ENCODE results near the gene PPL. TPM values are rescaled to one million over a fixed set of nuclear protein-coding genes. Genes with fewer than 3 reads are reported as not detected.
A peak's percentile ranks its signal among the peaks of the same experiment; 100 is the strongest.
"Not testable (repeated sequence)": the region's sequence is repeated elsewhere in the genome, so short reads cannot be mapped to it uniquely, and the experiment has no call there.

Gene PPL
- total RNA-seq, 2 donors from 2014 or later, result 0.09 to 0.22 TPM

DNA sequence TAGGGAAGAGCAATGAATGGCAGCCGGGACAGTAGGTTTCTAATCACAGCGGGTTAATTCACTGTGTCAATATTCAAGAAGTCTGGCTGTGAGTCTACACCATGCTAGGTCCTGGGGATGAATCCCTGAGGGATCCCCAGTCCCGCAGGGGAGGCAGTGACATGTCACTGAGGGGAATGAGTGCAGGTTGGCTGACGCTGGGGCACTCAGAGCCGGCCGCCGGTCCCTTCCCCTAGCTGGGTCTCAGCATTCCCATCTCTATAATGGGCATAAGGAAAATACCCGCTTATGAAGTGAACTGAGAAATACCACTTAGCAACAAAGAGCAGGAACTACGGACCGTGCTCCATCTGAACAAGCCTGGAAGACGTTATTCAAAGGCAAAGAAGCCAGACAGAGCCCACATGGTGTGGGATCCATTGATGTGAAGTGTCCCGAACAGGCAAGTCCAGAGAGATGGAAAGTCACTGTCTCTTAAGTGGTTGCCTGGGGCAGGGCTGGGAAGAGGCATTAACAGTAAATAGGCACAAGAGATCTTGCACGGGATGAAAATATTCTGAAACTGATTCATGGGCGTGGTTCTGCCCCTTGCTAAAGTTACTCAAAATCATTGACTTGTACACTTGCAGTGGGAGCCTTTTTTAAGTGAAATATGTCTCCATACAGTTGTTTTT, 31.9 kb downstream of the PPL start:
- Mint-ChIP-seq H3K27me3 (ENCODE audit: low read depth) (no peaks in the 10 kb centered on the region), H3K4me1 (ENCODE audit: low read depth) (no peaks in the 10 kb centered on the region), H3K9me3 (no peaks in the 10 kb centered on the region), H3K27ac (no peak overlapping the region), H3K4me3 (no peak overlapping the region), H3K36me3 (ENCODE audit: insufficient read depth in 2 of 2) (no peaks in the 10 kb centered on the region)
- ATAC-seq (replicated peaks in 1 of 2), result no peak
- no peak for DNase-seq

DNA sequence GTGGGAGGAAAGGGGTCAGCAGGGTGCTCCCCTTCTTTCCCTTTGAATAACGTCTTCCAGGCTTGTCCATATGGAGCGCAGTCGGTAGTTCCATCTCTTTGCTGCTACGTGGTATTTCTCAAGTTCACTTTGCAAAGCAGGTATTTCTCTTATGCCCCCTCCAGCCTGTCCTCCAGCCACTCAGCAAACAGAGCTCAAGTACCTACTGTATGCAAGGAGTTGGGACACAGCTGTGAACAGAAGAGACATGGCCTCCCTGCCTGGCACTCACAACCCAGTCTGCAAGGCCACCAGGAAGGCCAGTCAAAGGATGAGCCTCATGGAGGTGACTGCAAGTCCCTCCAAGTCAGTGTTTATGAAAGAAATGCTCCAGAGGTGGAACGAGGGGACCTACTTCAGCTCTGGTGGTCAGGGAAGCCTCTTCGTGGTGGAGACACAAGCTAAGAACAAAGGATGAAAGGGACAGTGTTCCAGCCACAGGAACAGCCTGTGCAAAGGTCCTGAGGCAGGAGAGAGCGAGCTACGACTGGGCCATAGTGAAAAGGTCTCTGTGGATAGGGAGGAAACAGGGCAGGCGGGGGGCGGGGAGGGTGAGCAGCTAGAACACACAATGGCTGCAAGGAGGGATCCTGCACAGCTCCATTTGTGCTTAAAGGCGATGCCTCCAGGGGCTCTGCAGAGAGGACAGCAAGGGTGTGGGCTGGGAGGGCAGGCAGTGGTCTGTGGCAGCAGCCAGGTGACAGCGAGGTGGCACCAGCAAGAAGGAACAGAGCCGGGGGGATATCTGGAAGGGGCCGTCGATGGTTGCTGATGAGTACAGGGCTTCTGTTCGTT, 32.6 kb downstream of the PPL start:
- no peak overlapping the region for H3K27ac Mint-ChIP-seq
- no peaks in the 10 kb centered on the region for H3K4me1 Mint-ChIP-seq (ENCODE audit: low read depth)
- H3K36me3 Mint-ChIP-seq (ENCODE audit: insufficient read depth in 2 of 2), result no peaks in the 10 kb centered on the region
- DNase-seq, result no peak
- H3K27me3 Mint-ChIP-seq (ENCODE audit: low read depth), result peaks cover 5% of the 10 kb centered on the region
- H3K9me3 Mint-ChIP-seq, result no peaks in the 10 kb centered on the region
- H3K4me3 Mint-ChIP-seq, result no peak overlapping the region
- no peak for ATAC-seq (replicated peaks in 1 of 2)

DNA sequence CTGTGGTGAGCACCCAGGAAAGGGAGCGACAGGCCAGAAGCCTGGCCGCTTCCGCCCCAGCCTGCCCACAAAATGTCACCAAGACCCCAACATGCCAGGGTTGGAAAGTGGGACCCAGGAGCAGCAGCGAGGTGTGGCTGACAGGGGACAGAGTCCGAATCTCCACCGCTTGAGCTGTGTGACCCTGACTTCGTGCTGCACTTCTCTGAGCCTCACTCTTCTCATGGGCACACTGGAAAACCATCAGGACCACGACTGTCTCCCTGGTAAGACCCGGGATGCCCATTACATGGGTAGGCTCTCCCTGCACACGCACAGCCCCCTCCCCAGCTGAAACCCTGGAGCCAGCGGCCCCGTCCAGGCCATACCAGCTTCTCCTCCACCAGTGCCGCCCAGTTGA, 34.9 kb downstream of the PPL start:
- H3K36me3 Mint-ChIP-seq (ENCODE audit: insufficient read depth in 2 of 2), result no peaks in the 10 kb centered on the region
- ATAC-seq (replicated peaks in 1 of 2) (no peak), DNase-seq (no peak)
- no peaks in the 10 kb centered on the region for H3K4me1 Mint-ChIP-seq (ENCODE audit: low read depth)
- H3K4me3 Mint-ChIP-seq, result no peak overlapping the region
- H3K27me3 Mint-ChIP-seq (ENCODE audit: low read depth), result peaks cover 5% of the 10 kb centered on the region
- H3K9me3 Mint-ChIP-seq, result no peaks in the 10 kb centered on the region
- H3K27ac Mint-ChIP-seq, result no peak overlapping the region

DNA sequence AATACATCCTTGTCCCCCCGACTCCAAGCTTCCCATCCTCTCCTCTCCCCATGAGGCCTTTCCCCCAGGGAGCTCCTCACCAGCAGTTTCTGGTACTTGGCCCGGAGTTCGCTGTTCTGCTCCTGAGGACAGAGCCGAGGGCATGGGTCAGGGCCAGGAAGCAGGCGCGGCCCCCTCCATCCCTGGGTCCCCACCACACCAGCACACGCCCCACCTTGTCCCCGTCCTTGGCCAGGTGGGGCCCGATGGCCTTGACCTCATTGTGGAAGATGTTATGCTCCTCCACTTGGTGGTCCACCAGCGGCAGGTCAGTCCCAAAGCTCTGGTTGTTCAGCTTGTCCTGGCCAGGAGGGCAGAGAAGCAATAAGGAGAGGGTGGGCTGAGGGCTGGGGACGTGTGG, 36.2 kb downstream of the PPL start:
- ATAC-seq (replicated peaks in 1 of 2) (no peak), DNase-seq (no peak)
- no peak overlapping the region for H3K4me3 Mint-ChIP-seq
- H3K36me3 Mint-ChIP-seq (ENCODE audit: insufficient read depth in 2 of 2), result no peaks in the 10 kb centered on the region
- peaks cover 5% of the 10 kb centered on the region for H3K27me3 Mint-ChIP-seq (ENCODE audit: low read depth)
- H3K4me1 Mint-ChIP-seq (ENCODE audit: low read depth), result no peaks in the 10 kb centered on the region
- H3K9me3 Mint-ChIP-seq, result no peaks in the 10 kb centered on the region
- no peak overlapping the region for H3K27ac Mint-ChIP-seq

DNA sequence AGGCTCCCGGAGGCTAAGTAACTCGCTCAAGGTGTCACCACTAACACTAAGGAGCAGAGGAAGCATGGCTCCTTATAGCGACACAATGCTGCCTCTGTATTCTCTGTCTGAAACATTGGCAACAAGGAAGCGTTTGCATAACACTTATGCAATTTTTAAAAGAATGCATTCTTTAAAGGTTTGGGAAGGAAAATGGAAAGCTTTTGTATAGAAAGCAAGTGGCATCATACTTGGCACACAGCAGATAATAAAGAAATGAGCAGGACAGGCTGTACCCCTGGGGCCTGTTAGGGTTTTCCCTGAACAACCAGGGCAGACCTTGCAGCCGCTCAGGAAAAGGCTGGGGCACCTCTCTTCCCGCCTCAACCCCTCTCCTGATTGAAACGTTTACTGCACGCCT, 36.9 kb downstream of the PPL start:
- no peak for DNase-seq
- Mint-ChIP-seq H3K4me3 (no peak overlapping the region), H3K36me3 (ENCODE audit: insufficient read depth in 2 of 2) (no peaks in the 10 kb centered on the region), H3K27me3 (ENCODE audit: low read depth) (peaks cover 5% of the 10 kb centered on the region), H3K9me3 (no peaks in the 10 kb centered on the region), H3K4me1 (ENCODE audit: low read depth) (no peaks in the 10 kb centered on the region), H3K27ac (no peak overlapping the region)
- no peak for ATAC-seq (replicated peaks in 1 of 2)

DNA sequence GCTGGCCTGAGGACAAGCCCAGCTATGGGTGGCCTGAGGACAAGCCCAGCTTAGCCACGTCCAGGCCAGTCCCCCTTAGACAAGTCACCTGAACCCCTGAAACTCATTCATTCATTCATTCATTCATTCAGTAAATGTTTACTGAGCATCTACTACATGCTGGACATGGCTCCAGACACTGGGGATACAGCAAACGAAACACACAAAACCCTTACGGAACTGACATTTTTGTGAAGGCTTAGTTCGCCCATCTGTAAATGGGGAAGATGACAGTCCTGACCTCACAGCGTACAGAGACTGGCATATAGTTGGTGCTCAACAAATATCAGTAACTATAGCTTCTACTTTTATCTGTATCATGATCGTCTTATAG, 37.5 kb downstream of the PPL start:
- no peak overlapping the region for H3K4me3 Mint-ChIP-seq
- DNase-seq (no peak), ATAC-seq (replicated peaks in 1 of 2) (no peak)
- H3K27me3 Mint-ChIP-seq (ENCODE audit: low read depth), result peaks cover 5% of the 10 kb centered on the region
- H3K9me3 Mint-ChIP-seq, result no peaks in the 10 kb centered on the region
- H3K36me3 Mint-ChIP-seq (ENCODE audit: insufficient read depth in 2 of 2), result no peaks in the 10 kb centered on the region
- H3K27ac Mint-ChIP-seq, result no peak overlapping the region
- H3K4me1 Mint-ChIP-seq (ENCODE audit: low read depth), result no peaks in the 10 kb centered on the region

DNA sequence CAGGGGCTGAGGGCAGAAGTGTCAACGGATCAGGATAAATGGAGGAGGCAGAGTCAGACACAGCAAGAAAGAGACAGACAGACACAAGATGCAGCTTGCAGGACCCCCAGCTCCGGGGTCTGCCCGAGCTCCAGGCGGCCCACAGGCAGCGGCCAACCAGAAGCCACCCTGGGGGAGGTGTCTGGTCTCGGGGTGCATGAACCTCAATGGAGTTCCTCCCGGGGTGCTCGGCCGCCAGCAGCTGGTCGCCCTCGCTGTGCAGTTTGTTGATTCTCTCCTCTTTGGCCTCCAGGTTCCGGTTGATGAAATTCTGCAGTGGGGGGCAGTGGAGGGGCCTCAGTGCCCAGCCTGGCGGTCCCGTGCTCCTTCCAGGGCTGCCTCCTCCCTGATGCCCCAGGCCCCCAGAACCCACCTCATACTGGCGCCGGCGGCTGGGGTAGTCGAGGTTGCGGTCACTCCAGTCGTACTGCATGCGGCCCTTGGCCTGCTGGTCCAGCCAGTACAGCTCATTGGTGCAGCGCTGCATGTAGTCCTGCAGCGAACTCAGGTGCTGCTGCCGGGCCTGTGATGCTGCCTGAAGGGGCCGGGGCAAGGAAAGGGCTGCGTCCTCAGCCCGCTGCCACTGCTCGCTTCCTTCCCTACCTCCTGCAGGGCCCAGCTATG, 38.0 kb downstream of the PPL start:
- Mint-ChIP-seq H3K9me3 (no peaks in the 10 kb centered on the region), H3K27ac (no peak overlapping the region), H3K4me3 (no peak overlapping the region), H3K4me1 (ENCODE audit: low read depth) (no peaks in the 10 kb centered on the region), H3K27me3 (ENCODE audit: low read depth) (peaks cover 5% of the 10 kb centered on the region), H3K36me3 (ENCODE audit: insufficient read depth in 2 of 2) (no peaks in the 10 kb centered on the region)
- DNase-seq (no peak), ATAC-seq (replicated peaks in 1 of 2) (no peak)

DNA sequence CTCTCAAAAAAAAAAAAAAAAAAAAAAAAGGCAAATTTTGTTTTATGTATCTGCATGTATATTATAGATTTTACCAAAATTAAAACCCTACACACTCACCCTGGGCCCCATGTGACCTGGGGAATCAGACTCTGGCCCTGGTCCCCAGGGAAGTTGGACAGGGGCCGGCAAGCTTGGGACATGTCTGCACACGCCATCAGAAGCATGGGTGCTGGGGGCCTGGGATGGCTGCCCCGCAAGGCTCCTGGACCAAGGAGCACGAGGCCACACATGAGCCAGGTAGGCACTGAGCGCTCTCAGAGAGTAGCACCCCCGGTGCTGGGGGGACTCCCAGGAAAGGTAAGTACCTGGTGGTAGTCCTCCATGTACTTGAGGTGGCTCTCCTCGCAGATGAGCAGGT, 39.6 kb downstream of the PPL start:
- Mint-ChIP-seq H3K9me3 (no peaks in the 10 kb centered on the region), H3K4me1 (ENCODE audit: low read depth) (no peaks in the 10 kb centered on the region), H3K27me3 (ENCODE audit: low read depth) (peaks cover 5% of the 10 kb centered on the region), H3K27ac (no peak overlapping the region), H3K36me3 (ENCODE audit: insufficient read depth in 2 of 2) (no peaks in the 10 kb centered on the region), H3K4me3 (no peak overlapping the region)
- no peak for DNase-seq
- no peak for ATAC-seq (replicated peaks in 1 of 2)

DNA sequence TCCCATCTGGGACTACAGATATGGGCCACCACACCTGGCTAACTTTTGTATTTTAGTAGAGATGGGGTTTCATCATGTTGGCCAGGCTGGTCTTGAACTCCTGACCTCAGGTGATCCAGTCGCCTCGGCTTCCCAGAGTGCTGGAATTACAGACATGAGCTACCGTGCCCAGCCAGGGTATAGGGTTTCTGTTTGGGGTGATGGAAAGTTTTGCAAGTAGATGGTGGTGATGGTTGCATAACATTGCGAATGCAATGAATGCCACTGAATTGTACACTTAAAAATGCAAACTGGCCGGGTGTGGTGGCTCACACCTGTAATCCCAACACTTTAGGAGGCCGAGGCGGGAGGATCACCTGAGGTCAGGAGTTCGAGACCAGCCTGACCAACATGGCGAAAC, 40.2 kb downstream of the PPL start:
- not testable (repeated sequence) for H3K27ac Mint-ChIP-seq; H3K4me3 Mint-ChIP-seq; H3K27me3 Mint-ChIP-seq (ENCODE audit: low read depth); H3K9me3 Mint-ChIP-seq; H3K36me3 Mint-ChIP-seq (ENCODE audit: insufficient read depth in 2 of 2); ATAC-seq (replicated peaks in 1 of 2); DNase-seq; H3K4me1 Mint-ChIP-seq (ENCODE audit: low read depth)

DNA sequence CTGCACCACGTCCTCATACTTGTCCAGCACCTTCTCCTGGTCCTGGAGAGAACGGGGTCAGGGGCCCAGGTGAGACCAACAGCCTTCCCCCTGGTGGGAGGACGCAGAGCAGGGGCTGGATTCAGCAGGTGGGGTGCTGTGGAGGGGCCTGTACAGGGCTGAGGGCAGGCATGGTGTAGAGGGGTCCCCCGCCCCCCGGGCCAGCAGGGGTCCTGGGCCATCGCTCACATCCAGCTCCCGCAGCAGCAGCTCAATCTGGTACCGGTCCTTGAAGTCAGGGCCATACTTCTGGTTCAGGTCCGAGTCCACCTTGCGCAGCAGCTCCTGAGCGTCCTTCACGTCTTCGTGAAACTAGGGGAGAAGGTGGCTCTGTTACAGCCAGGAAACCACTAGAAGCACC, 41.6 kb downstream of the PPL start:
- Mint-ChIP-seq H3K9me3 (no peaks in the 10 kb centered on the region), H3K27me3 (ENCODE audit: low read depth) (peaks cover 5% of the 10 kb centered on the region), H3K4me1 (ENCODE audit: low read depth) (no peaks in the 10 kb centered on the region), H3K36me3 (ENCODE audit: insufficient read depth in 2 of 2) (no peaks in the 10 kb centered on the region), H3K27ac (no peak overlapping the region), H3K4me3 (no peak overlapping the region)
- DNase-seq (no peak), ATAC-seq (replicated peaks in 1 of 2) (peak in 1 of 2 donors; percentile 11)

DNA sequence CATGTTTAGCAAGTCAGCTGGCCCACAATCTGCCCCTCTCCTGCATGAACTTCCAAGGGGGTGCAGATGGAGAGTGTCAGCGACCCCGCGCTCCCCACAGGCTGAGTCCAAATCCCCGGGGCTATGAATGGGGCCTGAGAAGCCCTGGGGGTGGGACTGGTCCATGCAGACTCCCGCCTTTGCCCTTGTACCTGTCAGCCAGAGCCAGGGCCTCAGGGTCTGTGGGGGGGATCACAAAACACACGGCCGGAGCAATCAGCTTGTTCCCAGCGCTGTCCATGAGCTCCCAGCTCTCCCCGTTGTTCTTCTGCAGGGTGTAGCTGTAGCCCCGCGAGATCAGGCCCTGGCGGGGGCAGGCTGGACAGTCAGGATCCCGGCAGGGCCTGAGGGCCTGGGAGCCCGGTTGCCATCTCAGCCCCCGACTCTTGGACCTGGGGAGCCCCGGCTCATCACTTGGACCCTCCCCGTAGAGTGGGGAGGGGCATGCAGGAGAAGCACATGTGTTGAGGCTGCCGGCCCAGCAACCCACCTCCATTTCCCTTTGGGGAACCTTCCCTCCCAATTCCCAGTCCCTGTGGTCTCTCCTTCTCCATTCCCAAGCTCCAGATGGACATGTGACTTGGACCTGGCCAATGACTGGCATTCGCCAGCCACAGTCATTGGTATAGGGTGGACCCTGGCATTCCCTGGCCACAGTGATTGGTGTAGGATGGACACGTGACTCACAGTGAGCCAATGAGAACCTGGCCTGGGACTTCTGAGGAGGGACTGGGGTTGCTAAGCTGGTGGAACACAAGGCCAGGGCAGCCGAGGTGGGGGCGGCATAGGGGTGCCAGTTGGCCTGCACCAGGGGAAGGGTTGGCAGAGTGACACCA, 42.4 kb downstream of the PPL start:
- Mint-ChIP-seq H3K4me1 (ENCODE audit: low read depth) (no peaks in the 10 kb centered on the region), H3K27ac (no peak overlapping the region), H3K4me3 (no peak overlapping the region), H3K9me3 (no peaks in the 10 kb centered on the region), H3K36me3 (ENCODE audit: insufficient read depth in 2 of 2) (no peaks in the 10 kb centered on the region), H3K27me3 (ENCODE audit: low read depth) (no peaks in the 10 kb centered on the region)
- ATAC-seq (replicated peaks in 1 of 2) (no peak), DNase-seq (no peak)

DNA sequence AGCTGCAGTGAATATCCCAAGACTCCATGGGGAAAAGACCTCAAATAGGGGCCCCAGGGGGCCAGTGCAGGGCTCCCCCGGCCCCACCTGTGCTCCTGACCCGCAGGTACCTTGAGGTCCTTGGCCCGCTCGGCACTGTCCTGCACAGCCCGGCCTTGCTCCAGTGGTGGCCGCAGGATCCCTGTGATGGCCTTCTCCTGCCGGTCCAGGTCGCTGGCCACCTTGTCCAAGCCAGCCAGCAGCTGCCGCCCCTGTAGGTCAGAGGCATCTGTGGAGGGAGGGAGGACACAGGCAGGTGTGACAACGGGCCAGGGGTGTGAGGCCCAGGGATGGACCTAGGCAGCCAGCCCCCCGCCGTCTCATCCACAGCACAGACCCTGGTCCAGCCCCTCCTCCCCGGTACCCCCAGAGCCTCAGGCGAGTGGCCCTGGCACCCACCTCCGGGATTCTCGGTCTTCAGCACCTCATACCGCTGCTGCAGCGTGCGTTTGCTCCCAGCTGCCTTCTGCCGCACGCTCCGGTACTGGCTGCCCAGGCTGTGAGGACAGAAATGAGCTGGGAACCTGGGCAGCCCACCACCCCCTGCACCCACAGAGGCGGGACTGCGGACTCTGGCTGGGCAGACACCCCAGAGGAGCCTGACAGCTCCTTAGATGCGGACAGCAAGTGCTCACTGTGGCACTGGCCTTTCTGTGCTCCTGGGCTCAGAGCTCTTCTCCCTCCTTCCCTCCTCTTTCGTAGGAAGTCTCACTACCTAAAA, 43.7 kb downstream of the PPL start:
- H3K27ac Mint-ChIP-seq, result no peak overlapping the region
- H3K9me3 Mint-ChIP-seq, result no peaks in the 10 kb centered on the region
- no peak overlapping the region for H3K4me3 Mint-ChIP-seq
- DNase-seq, result no peak
- no peak for ATAC-seq (replicated peaks in 1 of 2)
- H3K36me3 Mint-ChIP-seq (ENCODE audit: insufficient read depth in 2 of 2), result no peaks in the 10 kb centered on the region
- H3K4me1 Mint-ChIP-seq (ENCODE audit: low read depth), result no peaks in the 10 kb centered on the region
- H3K27me3 Mint-ChIP-seq (ENCODE audit: low read depth), result no peaks in the 10 kb centered on the region
